Measurements from ENCODE around the gene SAP30BP.
A peak's percentile ranks its signal among the peaks of the same experiment; 100 is the strongest.

The SAP30BP gene

DNA sequence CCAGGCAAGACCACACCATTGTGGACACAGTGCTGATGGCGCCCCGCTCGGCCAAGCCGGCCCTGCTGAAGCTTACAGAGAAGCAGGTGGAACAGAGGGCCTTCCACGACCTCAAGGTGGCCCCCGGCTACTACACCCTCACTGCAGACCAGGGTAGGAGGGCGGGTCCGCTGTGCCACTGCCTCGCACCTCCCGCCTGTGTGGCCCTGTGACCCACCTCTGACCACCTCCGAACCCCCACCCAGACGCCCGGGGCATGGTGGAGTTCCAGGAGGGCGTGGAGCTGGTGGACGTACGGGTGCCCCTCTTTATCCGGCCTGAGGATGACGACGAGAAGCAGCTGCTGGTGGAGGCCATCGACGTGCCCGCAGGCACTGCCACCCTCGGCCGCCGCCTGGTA is 75.2 kb downstream of the SAP30BP start:
- Histone ChIP-seq H3K4me3 (ENCODE audit: low read depth, low read length) (no peak overlapping the region), H2AFZ (no peak overlapping the region), H3K4me2 (ENCODE audit: low read length) (no peak overlapping the region), H3K27me3 (ENCODE audit: control insufficient read depth, insufficient read depth, low read length) (no peaks in the 10 kb centered on the region), H3K4me1 (no peaks in the 10 kb centered on the region), H3K9ac (no peak overlapping the region), H3K27ac (no peak overlapping the region), H3K36me3 (ENCODE audit: control insufficient read depth, insufficient read depth, low read length) (no peaks in the 10 kb centered on the region), H3K79me2 (no peaks in the 10 kb centered on the region), H3K9me3 (ENCODE audit: control insufficient read depth, low read length) (no peaks in the 10 kb centered on the region)
- TF ChIP-seq, protein P1, sequence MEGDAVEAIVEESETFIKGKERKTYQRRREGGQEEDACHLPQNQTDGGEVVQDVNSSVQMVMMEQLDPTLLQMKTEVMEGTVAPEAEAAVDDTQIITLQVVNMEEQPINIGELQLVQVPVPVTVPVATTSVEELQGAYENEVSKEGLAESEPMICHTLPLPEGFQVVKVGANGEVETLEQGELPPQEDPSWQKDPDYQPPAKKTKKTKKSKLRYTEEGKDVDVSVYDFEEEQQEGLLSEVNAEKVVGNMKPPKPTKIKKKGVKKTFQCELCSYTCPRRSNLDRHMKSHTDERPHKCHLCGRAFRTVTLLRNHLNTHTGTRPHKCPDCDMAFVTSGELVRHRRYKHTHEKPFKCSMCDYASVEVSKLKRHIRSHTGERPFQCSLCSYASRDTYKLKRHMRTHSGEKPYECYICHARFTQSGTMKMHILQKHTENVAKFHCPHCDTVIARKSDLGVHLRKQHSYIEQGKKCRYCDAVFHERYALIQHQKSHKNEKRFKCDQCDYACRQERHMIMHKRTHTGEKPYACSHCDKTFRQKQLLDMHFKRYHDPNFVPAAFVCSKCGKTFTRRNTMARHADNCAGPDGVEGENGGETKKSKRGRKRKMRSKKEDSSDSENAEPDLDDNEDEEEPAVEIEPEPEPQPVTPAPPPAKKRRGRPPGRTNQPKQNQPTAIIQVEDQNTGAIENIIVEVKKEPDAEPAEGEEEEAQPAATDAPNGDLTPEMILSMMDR (IDR thresholded peaks at IDR 0.05) = no peak

DNA sequence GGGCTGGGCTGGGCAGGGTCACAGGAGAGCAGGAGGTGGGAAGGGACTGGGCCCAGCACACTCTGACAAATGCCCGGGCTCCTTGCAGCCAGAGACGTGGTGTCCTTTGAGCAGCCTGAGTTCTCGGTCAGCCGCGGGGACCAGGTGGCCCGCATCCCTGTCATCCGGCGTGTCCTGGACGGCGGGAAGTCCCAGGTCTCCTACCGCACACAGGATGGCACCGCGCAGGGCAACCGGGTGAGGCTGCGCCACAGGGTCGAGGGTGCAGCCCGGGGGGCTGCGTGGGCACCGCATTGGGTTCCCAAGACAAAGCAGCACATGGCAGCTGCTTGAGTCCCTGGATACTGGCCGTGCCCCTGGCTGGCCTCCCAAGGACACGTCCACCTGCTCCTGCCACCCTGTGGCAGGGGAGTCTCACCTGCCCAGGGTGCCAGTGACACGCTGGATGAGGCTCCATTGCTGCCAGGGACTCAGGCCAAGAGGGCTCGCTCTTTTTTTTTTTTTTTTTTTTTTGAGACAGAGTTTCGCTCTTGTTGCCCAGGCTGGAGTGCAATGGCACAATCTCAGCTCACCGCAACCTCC is 76.6 kb downstream of the SAP30BP start:
- Histone ChIP-seq H2AFZ (no peak overlapping the region), H3K27me3 (ENCODE audit: control insufficient read depth, insufficient read depth, low read length) (no peaks in the 10 kb centered on the region), H3K4me3 (ENCODE audit: low read depth, low read length) (no peak overlapping the region), H3K4me1 (no peaks in the 10 kb centered on the region), H3K9me3 (ENCODE audit: control insufficient read depth, low read length) (no peaks in the 10 kb centered on the region), H3K36me3 (ENCODE audit: control insufficient read depth, insufficient read depth, low read length) (no peaks in the 10 kb centered on the region), H3K4me2 (ENCODE audit: low read length) (no peak overlapping the region), H3K27ac (no peak overlapping the region), H3K79me2 (no peaks in the 10 kb centered on the region), H3K9ac (no peak overlapping the region)
- TF ChIP-seq, protein P1 (IDR thresholded peaks at IDR 0.05) = no peak

DNA sequence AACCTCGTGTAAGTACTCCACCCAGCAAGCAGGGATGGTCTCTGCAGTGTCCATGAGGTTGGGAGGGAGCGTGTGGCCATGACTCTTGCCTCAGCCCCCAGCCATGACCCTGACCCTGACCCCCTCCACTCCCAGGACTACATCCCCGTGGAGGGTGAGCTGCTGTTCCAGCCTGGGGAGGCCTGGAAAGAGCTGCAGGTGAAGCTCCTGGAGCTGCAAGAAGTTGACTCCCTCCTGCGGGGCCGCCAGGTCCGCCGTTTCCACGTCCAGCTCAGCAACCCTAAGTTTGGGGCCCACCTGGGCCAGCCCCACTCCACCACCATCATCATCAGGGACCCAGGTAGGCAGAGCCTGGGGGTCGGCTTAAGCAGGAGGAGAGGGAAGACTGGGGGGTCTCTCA is 81.6 kb downstream of the SAP30BP start:
- Histone ChIP-seq H3K4me2 (ENCODE audit: low read length) (no peak overlapping the region), H3K36me3 (ENCODE audit: control insufficient read depth, insufficient read depth, low read length) (no peaks in the 10 kb centered on the region), H3K9ac (no peak overlapping the region), H3K4me3 (ENCODE audit: low read depth, low read length) (no peak overlapping the region), H3K9me3 (ENCODE audit: control insufficient read depth, low read length) (no peaks in the 10 kb centered on the region), H3K4me1 (no peaks in the 10 kb centered on the region), H3K27ac (no peak overlapping the region), H3K27me3 (ENCODE audit: control insufficient read depth, insufficient read depth, low read length) (no peaks in the 10 kb centered on the region), H2AFZ (no peak overlapping the region), H3K79me2 (no peaks in the 10 kb centered on the region)
- TF ChIP-seq, protein P1 (IDR thresholded peaks at IDR 0.05) = no peak

DNA sequence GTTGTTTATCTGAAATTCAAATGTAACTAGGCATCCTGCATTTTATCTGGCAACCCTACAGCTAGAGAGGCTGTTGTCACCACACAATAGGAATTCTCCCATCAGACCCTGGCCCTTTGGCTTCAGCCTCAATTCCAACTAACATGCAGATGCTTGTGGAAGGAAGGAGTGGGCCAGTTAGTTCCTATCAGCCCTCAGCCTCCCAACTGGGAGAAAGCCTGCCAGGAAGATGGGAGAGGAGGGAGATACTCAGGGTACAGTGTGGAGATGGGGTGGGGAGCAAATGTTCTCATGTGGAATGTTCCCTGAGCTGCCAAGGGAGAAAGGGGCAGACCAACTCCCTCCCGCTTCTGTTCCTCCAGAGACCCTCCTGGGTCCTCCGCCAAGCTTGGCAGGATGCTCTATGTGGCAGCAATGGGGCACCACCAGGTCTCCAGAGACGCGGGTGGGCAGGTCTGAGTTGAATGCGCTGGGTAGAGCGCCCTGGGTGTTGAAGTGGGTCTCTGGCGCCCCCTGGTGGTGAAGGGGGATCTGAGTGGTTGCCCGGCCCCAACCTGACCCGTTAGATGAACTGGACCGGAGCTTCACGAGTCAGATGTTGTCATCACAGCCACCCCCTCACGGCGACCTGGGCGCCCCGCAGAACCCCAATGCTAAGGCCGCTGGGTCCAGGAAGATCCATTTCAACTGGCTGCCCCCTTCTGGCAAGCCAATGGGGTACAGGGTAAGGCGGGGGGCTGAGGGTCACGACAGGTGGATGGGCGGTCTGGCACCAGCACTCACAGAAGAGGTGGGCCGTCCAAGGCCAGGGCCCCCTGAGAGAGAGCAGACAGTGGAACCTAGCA is 82.6 kb downstream of the SAP30BP start:
- Histone ChIP-seq H3K27ac (no peak overlapping the region), H3K4me1 (peaks cover 9% of the 10 kb centered on the region), H3K9ac (no peak overlapping the region), H3K4me3 (ENCODE audit: low read depth, low read length) (no peak overlapping the region), H3K36me3 (ENCODE audit: control insufficient read depth, insufficient read depth, low read length) (no peaks in the 10 kb centered on the region), H2AFZ (peak overlapping the region; percentile 58), H3K27me3 (ENCODE audit: control insufficient read depth, insufficient read depth, low read length) (no peaks in the 10 kb centered on the region), H3K9me3 (ENCODE audit: control insufficient read depth, low read length) (no peaks in the 10 kb centered on the region), H3K79me2 (no peaks in the 10 kb centered on the region), H3K4me2 (ENCODE audit: low read length) (no peak overlapping the region)
- TF ChIP-seq, protein P1 (IDR thresholded peaks at IDR 0.05) = peak; percentile 96

All from parathyroid adenoma (tissue), 2 donors.